Measurements from ENCODE around the gene PHYH. TPM values are rescaled to one million over a fixed set of nuclear protein-coding genes. Genes with fewer than 3 reads are reported as not detected.

Gene PHYH
- polyA plus RNA-seq: 10 to 100 TPM in 2 of 3 donors, 1 to 10 TPM in 1; 6.7 to 11.5 (median 11.4) TPM

- H3K4me1 Mint-ChIP-seq: peaks cover 22 to 25% of the 10 kb centered on the region in 2 donors
- H3K27me3 Mint-ChIP-seq (ENCODE audit: low read depth in 3 of 3): peaks cover 6 to 16% (median 12%) of the 10 kb centered on the region in 3 donors
- peak within 1 kb of the TSS; percentile 82 to 86 (median 85) for H3K4me3 Mint-ChIP-seq
- H3K36me3 Mint-ChIP-seq: no peaks in the 10 kb centered on the region
- no peaks in the 10 kb centered on the region for H3K9me3 Mint-ChIP-seq
- DNase-seq: peak; percentile 83 to 86 (median 84)
- peak within 1 kb of the TSS; percentile 79 to 96 (median 94) for H3K27ac Mint-ChIP-seq
These were observed at the start of gene PHYH for GRCh38 chr10:13299437-13300287. TSS of gene PHYH (minus strand) at chr10:13300064. CDS start at chr10:13300042, 22 bp downstream.

DNA sequence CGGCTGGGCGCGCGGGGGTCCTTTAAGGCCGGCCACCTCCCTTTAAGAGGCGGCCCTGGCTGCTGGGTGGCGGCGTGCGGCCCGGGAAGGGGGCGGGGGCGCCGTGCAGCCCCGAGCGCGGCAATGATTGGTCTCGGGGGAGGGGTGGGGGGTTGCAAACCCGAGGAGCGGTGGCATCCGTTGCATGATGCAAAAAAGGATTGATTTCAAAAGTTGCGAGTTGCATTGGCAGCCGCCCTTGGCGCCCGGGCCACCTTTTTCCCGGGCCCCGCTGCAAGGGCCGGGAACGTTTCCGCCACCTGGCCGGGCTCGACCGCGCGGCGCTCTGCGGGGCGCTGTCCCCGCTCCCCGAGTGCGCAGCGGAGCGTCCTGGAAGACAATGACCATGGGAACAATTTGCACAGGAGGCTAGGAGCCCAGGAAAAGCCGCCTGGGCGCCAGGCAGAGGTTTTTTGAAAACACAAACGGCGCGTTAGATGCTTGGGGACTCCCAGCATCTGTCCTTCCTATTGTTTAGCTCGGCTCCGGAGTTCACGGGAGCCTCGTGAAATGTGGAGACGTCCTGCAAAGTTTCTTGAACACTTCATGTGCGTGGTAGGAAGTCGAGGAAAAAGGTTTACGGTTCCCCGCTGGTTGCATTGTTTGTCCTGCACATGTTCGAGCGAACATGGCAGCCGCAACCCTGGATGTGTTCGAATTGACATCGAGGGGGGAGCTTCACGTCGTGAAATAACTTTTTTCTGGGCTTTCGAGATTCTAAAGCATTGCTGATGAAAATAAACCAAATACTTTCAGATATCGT is 48.6 kb upstream of the PHYH start, which contains the start of gene SEPHS1:
Gene SEPHS1 (minus strand): TSS at position 78 of the 802 bp plus-strand sequence. CDS start 3,343 bp downstream, outside the sequence.
- H3K36me3 Mint-ChIP-seq: peaks cover 0 to 5% (median 0%) of the 10 kb centered on the region in 3 donors
- H3K27me3 Mint-ChIP-seq (ENCODE audit: low read depth in 3 of 3): peaks cover 9 to 20% (median 11%) of the 10 kb centered on the region in 3 donors
- peaks cover 38 to 47% of the 10 kb centered on the region in 2 donors for H3K4me1 Mint-ChIP-seq
- peak within 1 kb of the TSS; percentile 75 to 89 (median 85) for H3K27ac Mint-ChIP-seq
- H3K9me3 Mint-ChIP-seq: peaks cover 0 to 1% (median 0%) of the 10 kb centered on the region in 6 donors
- DNase-seq: peak; percentile 71 to 77 (median 71)
- peak within 1 kb of the TSS; percentile 87 to 96 (median 93) for H3K4me3 Mint-ChIP-seq

- Mint-ChIP-seq H3K27ac (peak overlapping the region in 2 of 6 donors; percentile 61 to 78), H3K4me1 (peaks cover 38 to 47% of the 10 kb centered on the region in 2 donors), H3K9me3 (peaks cover 0 to 1% (median 0%) of the 10 kb centered on the region in 6 donors), H3K27me3 (ENCODE audit: low read depth in 3 of 3) (peaks cover 9 to 17% (median 11%) of the 10 kb centered on the region in 3 donors), H3K36me3 (peaks cover 0 to 5% (median 0%) of the 10 kb centered on the region in 3 donors), H3K4me3 (peak overlapping the region in 3 of 5 donors; percentile 25 to 71 (median 51))
- DNase-seq: peak; percentile 73 to 79 (median 78)
These were observed 47.8 kb upstream of the PHYH start for GRCh38 chr10:13347500-13348156.

- peaks cover 38 to 47% of the 10 kb centered on the region in 2 donors for H3K4me1 Mint-ChIP-seq
- H3K27ac Mint-ChIP-seq: peak overlapping the region; percentile 62 to 89 (median 84)
- peaks cover 0 to 1% (median 0%) of the 10 kb centered on the region in 6 donors for H3K9me3 Mint-ChIP-seq
- H3K4me3 Mint-ChIP-seq: peak overlapping the region; percentile 74 to 84 (median 82)
- H3K27me3 Mint-ChIP-seq (ENCODE audit: low read depth in 3 of 3): peaks cover 6 to 13% (median 11%) of the 10 kb centered on the region in 3 donors
- DNase-seq: no peak
- peaks cover 0 to 5% (median 0%) of the 10 kb centered on the region in 3 donors for H3K36me3 Mint-ChIP-seq
These were observed 47.2 kb upstream of the PHYH start for GRCh38 chr10:13347043-13347499.

DNA sequence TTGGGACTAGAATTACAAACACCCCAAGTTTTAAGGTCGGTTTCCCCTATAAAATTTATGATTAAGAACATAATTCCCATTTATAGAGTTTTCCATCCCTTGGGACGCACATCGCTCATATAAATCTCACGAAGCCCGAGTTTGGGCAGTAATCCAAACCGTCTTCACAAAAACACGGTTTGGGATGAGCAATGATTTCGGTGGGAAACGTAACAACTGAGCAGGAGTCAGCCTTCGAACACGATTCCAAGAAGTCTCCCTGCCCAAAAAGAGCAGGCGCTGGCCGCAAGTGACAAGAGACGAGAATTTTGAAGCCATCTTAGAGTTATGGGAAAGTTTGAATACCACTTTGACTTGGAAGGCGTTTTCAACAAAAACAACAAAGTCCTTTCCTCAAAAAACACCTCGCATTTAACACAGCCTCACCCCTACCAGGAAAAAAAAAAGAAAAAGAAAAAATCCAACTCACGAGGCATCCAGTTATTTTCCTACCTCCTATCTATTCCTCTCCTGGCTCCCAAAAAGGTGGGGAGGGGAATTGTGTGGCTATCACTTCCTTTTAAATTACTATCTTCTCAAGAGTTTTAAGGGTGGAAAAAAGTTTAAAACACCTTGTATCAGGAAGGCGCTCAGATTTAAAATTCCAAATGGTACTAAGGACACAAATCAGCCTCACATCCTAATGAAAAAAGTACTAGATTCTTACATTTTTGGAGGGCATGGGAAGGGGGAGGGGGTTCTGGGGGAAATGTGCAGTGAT is 46.6 kb upstream of the PHYH start:
- no peak for DNase-seq
- Mint-ChIP-seq H3K27me3 (ENCODE audit: low read depth in 3 of 3) (peaks cover 3 to 11% (median 6%) of the 10 kb centered on the region in 3 donors), H3K4me1 (peaks cover 38 to 47% of the 10 kb centered on the region in 2 donors), H3K36me3 (peaks cover 0 to 5% (median 0%) of the 10 kb centered on the region in 3 donors), H3K9me3 (peaks cover 0 to 1% (median 0%) of the 10 kb centered on the region in 6 donors), H3K4me3 (peak overlapping the region; percentile 74 to 84 (median 82)), H3K27ac (peak overlapping the region; percentile 62 to 89 (median 84))

- no peaks in the 10 kb centered on the region for H3K9me3 Mint-ChIP-seq
- peaks cover 22 to 40% of the 10 kb centered on the region in 2 donors for H3K4me1 Mint-ChIP-seq
- peak; percentile 54 to 57 (median 56) for DNase-seq
- peaks cover 0 to 19% (median 10%) of the 10 kb centered on the region in 3 donors for H3K36me3 Mint-ChIP-seq
- peak overlapping the region in 5 of 6 donors; percentile 40 to 71 (median 57) for H3K27ac Mint-ChIP-seq
- peak overlapping the region; percentile 44 to 64 (median 55) for H3K4me3 Mint-ChIP-seq
- peaks cover 0 to 8% (median 0%) of the 10 kb centered on the region in 3 donors for H3K27me3 Mint-ChIP-seq (ENCODE audit: low read depth in 3 of 3)
These were observed 40.9 kb upstream of the PHYH start for GRCh38 chr10:13340626-13341376.

GRCh38 chr10:13340068-13340467 is 40.2 kb upstream of the PHYH start:
- H3K36me3 Mint-ChIP-seq: peaks cover 0 to 19% (median 10%) of the 10 kb centered on the region in 3 donors
- peaks cover 19 to 34% of the 10 kb centered on the region in 2 donors for H3K4me1 Mint-ChIP-seq
- peaks cover 0 to 5% (median 0%) of the 10 kb centered on the region in 3 donors for H3K27me3 Mint-ChIP-seq (ENCODE audit: low read depth in 3 of 3)
- H3K4me3 Mint-ChIP-seq: peak overlapping the region; percentile 44 to 64 (median 55)
- H3K9me3 Mint-ChIP-seq: no peaks in the 10 kb centered on the region
- DNase-seq: no peak
- peak overlapping the region in 5 of 6 donors; percentile 54 to 73 (median 64) for H3K27ac Mint-ChIP-seq

DNA sequence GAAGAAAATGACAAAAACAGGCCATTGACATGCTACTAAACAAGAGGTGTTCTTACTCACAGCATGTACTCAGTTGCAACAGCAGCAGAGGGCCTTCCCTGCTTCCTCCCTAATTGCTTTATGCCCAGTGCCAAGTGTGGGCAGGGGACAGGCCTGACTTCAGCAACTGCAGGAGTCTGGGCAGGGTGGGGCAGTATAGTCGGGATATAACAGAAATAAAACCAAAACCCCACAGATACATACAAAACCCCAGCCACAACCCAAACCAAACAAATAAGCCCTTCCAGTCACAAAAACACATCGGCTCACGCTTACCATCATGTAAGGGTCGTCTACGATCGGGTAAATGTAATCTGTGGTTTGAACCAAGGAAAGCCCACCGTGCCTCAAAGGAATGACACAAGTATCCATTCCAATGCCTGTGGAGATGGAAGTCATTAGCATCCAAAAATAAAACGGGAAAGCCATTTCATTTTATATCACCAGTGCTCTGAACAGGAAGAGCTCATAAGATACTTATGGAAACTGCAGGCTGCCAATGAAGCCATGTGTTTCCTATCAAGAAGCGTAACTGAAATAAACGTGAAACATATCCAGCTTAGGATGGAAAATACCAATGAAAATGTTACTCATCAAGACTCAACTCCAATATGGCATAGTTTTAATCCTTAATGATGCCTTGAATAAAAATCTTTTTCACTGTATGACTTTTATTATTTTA is 38.7 kb upstream of the PHYH start:
- Mint-ChIP-seq H3K27ac (no peak overlapping the region), H3K4me1 (peaks cover 16 to 23% of the 10 kb centered on the region in 2 donors), H3K4me3 (no peak overlapping the region), H3K9me3 (no peaks in the 10 kb centered on the region), H3K27me3 (ENCODE audit: low read depth in 3 of 3) (peaks cover 0 to 5% (median 0%) of the 10 kb centered on the region in 3 donors), H3K36me3 (peaks cover 0 to 24% (median 7%) of the 10 kb centered on the region in 3 donors)
- DNase-seq: no peak

DNA sequence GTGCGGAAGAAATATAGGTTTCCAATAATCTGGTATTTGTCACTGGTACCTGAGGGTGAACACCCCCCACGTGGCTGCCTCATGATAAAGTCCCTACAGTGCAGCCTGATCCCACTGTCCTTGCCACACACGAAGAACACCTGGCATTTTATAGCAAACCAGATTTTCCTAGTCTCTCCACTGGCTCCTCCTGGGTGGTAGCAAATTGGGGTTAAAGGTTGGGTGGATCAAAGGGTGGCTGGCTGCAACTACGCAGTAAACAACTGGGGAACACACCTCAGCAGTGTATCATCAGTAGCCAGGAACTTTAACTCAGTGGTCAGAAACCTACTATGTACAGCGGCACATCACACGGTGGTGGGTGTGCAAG is 37.9 kb upstream of the PHYH start:
- Mint-ChIP-seq H3K36me3 (peaks cover 0 to 24% (median 9%) of the 10 kb centered on the region in 3 donors), H3K27ac (no peak overlapping the region), H3K9me3 (no peaks in the 10 kb centered on the region), H3K27me3 (ENCODE audit: low read depth in 3 of 3) (peaks cover 0 to 5% (median 0%) of the 10 kb centered on the region in 3 donors), H3K4me3 (no peak overlapping the region), H3K4me1 (peaks cover 16 to 23% of the 10 kb centered on the region in 2 donors)
- DNase-seq: no peak

DNA sequence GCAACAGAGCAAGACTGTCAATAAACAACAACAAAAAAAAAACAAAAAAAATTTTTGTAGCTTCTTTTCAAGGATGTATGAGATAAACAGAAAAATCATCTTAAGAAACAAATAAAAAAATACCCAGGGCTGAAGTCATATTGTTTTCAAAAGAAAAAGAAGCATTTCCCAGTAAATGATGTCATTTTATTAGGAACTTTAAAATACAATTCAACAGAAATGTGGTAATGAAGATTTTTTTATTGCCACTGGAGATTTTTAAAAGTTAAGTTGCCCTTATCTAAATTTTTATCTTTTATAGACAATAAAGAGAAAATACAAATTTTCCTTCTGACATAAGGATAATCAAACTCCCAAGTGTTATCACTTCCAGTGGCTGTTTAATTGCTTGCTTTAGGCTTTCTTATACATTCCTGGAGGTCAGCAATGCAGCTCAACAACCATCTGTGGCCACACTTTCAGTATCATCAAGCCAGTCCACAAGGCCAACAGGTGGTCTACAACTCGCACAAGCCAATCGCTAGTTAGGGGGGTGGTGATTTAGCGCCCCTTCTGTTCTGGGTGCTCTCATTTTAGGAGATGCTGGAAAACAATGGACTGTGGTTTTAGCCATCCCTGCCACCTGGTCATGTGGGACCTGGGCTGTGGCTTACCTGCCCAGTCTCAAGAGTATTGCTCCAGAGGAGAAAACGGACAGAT is 37.4 kb upstream of the PHYH start:
- Mint-ChIP-seq H3K36me3 (peaks cover 0 to 24% (median 9%) of the 10 kb centered on the region in 3 donors), H3K4me3 (no peak overlapping the region), H3K27ac (peak overlapping the region in 1 of 6 donors; percentile 22), H3K4me1 (peaks cover 16 to 23% of the 10 kb centered on the region in 2 donors), H3K9me3 (no peaks in the 10 kb centered on the region), H3K27me3 (ENCODE audit: low read depth in 3 of 3) (peaks cover 0 to 5% (median 0%) of the 10 kb centered on the region in 3 donors)
- DNase-seq: no peak

DNA sequence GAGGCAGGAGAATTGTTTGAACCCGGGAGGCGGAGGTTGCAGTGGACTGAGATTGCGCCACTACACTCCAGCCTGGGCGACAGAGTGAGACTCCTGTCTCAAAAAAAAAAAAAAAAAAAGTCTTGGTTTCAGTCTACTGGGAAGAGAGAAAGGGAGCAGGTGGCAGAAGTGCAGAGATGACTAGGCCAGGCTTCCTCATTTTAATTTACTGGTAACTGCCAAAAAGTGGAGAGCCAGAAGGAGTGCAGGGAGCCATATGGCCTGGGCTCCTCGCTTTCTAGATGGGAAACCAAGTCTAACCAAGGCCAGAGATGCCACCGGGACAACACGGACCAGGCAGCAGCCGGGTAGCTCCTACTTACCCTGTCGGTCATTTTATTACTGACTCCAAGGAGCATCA is 36.0 kb upstream of the PHYH start:
- no peak overlapping the region for H3K27ac Mint-ChIP-seq
- H3K4me3 Mint-ChIP-seq: no peak overlapping the region
- DNase-seq: no peak
- H3K4me1 Mint-ChIP-seq: peaks cover 13 to 17% of the 10 kb centered on the region in 2 donors
- no peaks in the 10 kb centered on the region for H3K9me3 Mint-ChIP-seq
- H3K27me3 Mint-ChIP-seq (ENCODE audit: low read depth in 3 of 3): peaks cover 0 to 3% (median 0%) of the 10 kb centered on the region in 3 donors
- peaks cover 8 to 38% (median 17%) of the 10 kb centered on the region in 3 donors for H3K36me3 Mint-ChIP-seq
